ENCODE measurements around the gene STH.

STH gene

DNA sequence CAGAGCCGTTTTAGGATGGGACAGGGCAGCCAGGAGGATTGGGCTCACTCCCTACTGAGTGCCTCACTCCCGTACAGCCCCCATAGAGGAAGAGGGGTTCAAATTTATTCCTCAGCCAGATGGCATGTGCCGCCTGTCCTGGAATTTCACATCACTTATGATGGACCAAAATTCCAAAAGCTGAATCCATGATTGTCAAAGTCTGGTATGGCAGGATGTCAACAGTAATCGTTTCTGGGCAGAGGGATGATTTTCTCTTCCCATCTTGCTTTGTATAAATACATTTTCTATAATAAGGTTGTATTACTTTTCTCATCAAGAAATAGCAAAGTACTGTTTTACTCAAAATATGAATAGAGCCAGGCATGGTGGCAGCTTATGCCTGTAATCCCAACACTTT, 38.7 kb upstream of the STH start:
- H3K4me3 ChIP-seq (ENCODE audit: control insufficient read depth, low read depth, low read length): no peak overlapping the region
- DNase-seq (ENCODE audit: low read depth): no peak
- TF ChIP-seq CTCF (IDR thresholded peaks at IDR 0.05; ENCODE audit: control insufficient read depth, insufficient read depth, low read depth, low read length, missing control alignments): no peak

DNA sequence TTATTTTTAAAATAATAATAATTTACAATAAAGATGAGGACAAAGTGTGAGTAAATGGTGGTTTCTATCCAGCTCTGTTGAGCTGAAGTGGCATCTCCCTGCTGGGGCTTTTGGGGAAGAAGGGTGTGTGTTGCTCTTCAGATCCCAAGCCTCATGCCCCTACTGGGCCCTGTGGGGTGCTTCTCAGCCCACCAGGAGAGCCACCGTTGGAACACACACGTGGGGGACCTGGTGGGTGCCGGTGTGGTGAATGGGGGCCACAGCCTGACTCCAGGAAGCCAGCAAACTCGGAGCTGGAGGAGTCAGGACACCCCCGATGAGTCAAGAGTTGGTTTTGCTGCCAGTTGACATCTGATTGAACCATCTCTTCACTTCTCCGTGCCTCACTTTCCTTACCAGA, 37.8 kb upstream of the STH start:
- H3K4me3 ChIP-seq (ENCODE audit: control insufficient read depth, low read depth, low read length): no peak overlapping the region
- no peak for TF ChIP-seq CTCF (IDR thresholded peaks at IDR 0.05; ENCODE audit: control insufficient read depth, insufficient read depth, low read depth, low read length, missing control alignments)
- no peak for DNase-seq (ENCODE audit: low read depth)

- H3K4me3 ChIP-seq (ENCODE audit: control insufficient read depth, low read depth, low read length): no peak overlapping the region
- no peak for DNase-seq (ENCODE audit: low read depth)
- no peak for TF ChIP-seq CTCF (IDR thresholded peaks at IDR 0.05; ENCODE audit: control insufficient read depth, insufficient read depth, low read depth, low read length, missing control alignments)
These were observed 36.7 kb upstream of the STH start for GRCh38 chr17:45962221-45962972.

DNA sequence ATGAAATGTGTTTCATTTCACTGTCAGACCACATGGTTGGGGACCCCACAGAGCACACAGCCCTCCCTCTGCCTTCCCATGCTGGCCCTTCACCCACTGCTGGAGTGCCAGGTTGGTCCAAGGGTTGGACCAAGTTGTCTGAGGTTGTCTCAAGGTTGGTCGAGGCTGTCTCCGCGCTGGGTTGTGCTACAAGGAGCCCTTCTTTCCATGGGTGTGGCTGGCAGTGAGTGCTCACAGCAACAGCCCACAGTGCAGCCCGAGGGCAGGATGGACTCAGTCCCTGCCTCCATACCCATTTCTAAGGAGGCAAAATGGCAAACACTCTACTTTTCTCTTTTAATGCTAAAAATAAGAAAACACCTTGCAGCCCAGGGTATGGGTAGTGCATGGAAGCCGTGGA, 35.8 kb upstream of the STH start:
- H3K4me3 ChIP-seq (ENCODE audit: control insufficient read depth, low read depth, low read length): no peak overlapping the region
- no peak for TF ChIP-seq CTCF (IDR thresholded peaks at IDR 0.05; ENCODE audit: control insufficient read depth, insufficient read depth, low read depth, low read length, missing control alignments)
- DNase-seq (ENCODE audit: low read depth): no peak

- no peak for DNase-seq (ENCODE audit: low read depth)
- no peak overlapping the region for H3K4me3 ChIP-seq (ENCODE audit: control insufficient read depth, low read depth, low read length)
- TF ChIP-seq CTCF (IDR thresholded peaks at IDR 0.05; ENCODE audit: control insufficient read depth, insufficient read depth, low read depth, low read length, missing control alignments): no peak
These were observed 35.2 kb upstream of the STH start for GRCh38 chr17:45963889-45964288.

- DNase-seq (ENCODE audit: low read depth): no peak
- TF ChIP-seq CTCF (IDR thresholded peaks at IDR 0.05; ENCODE audit: control insufficient read depth, insufficient read depth, low read depth, low read length, missing control alignments): no peak
- no peak overlapping the region for H3K4me3 ChIP-seq (ENCODE audit: control insufficient read depth, low read depth, low read length)
These were observed 34.4 kb upstream of the STH start for GRCh38 chr17:45964634-45965033.
